ENCODE measurements around the gene MIPEP.

DNA sequence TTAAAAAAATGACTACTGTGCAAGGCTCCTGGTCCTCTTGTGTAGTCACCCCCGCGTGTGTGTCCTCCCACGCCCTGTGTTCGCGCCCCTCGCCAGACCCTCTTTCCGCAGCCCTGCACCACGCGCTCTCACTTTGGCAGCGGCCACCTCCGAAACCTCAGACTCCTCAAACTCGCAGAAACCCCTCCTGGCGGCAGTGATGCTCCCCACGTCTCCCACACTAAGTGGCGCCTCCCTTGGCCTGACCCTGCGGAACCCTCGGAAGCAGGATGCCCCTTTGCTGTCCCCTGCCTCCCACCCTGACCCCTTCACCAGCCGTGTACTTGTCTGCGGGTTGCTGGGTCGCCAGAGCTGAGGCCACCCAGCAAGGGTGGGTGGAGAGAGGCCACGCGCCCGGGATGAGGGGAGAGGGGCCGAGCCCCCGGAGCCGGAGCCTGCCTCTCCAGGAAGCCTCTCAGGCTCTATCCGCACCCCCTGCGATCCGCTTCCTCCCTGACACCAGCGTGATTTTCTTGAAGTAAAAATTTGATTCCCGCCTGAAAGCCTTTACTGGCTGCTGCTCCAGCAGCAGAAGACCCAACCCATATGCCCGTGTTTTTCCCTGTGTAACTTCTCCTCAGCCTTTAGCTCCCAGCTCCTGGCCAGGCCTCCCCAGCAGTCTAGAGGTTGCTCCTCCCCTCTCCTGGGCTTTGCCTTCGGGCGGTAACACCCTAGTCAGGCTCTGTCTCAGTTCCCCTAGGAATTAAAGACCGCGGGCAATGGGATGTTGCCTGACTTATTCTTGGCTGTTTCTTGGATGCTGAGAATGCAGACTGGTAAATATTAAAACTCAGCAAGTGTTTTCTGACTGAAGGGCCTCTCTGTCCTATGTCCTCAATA is 55.2 kb downstream of the MIPEP start:
- TF ChIP-seq, protein P1, sequence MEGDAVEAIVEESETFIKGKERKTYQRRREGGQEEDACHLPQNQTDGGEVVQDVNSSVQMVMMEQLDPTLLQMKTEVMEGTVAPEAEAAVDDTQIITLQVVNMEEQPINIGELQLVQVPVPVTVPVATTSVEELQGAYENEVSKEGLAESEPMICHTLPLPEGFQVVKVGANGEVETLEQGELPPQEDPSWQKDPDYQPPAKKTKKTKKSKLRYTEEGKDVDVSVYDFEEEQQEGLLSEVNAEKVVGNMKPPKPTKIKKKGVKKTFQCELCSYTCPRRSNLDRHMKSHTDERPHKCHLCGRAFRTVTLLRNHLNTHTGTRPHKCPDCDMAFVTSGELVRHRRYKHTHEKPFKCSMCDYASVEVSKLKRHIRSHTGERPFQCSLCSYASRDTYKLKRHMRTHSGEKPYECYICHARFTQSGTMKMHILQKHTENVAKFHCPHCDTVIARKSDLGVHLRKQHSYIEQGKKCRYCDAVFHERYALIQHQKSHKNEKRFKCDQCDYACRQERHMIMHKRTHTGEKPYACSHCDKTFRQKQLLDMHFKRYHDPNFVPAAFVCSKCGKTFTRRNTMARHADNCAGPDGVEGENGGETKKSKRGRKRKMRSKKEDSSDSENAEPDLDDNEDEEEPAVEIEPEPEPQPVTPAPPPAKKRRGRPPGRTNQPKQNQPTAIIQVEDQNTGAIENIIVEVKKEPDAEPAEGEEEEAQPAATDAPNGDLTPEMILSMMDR (IDR thresholded peaks at IDR 0.05 in 2 of 3, conservative IDR thresholded peaks at IDR 0.05 in 1 of 3; ENCODE audit: control insufficient read depth in 2 of 3, extremely low read depth in 1 of 3, insufficient read depth in 1 of 3, low read depth in 3 of 3, low read length in 3 of 3) = no peak
- TF ChIP-seq IRF4 (IDR thresholded peaks at IDR 0.05; ENCODE audit: low read depth, low read length) (no peak), EZH2 (IDR thresholded peaks at IDR 0.05; ENCODE audit: borderline replicate concordance, control insufficient read depth, low read depth, low read length) (no peak), JUNB (IDR thresholded peaks at IDR 0.05) (no peak), SMC3 (IDR thresholded peaks at IDR 0.05; ENCODE audit: borderline replicate concordance, low read length) (no peak), BHLHE40 (IDR thresholded peaks at IDR 0.05; ENCODE audit: borderline replicate concordance in 1 of 2, low read depth in 2 of 2, low read length in 1 of 2) (no peak)

All from GM12878 (cell line).